Stimulated activated CD4-positive, alpha-beta T cell treated with anti-CD3 and anti-CD28 coated beads, Interleukin-1b, Interleukin-23, amount 100 ng/mL, for 48 hours (primary cell): ENCODE data around the gene GFRA1.

Experiments used
- DNase-seq: peaks from one replicate; pipeline ENCODE4 v3.0.0-alpha.2; 2020

GFRA1 gene

DNA sequence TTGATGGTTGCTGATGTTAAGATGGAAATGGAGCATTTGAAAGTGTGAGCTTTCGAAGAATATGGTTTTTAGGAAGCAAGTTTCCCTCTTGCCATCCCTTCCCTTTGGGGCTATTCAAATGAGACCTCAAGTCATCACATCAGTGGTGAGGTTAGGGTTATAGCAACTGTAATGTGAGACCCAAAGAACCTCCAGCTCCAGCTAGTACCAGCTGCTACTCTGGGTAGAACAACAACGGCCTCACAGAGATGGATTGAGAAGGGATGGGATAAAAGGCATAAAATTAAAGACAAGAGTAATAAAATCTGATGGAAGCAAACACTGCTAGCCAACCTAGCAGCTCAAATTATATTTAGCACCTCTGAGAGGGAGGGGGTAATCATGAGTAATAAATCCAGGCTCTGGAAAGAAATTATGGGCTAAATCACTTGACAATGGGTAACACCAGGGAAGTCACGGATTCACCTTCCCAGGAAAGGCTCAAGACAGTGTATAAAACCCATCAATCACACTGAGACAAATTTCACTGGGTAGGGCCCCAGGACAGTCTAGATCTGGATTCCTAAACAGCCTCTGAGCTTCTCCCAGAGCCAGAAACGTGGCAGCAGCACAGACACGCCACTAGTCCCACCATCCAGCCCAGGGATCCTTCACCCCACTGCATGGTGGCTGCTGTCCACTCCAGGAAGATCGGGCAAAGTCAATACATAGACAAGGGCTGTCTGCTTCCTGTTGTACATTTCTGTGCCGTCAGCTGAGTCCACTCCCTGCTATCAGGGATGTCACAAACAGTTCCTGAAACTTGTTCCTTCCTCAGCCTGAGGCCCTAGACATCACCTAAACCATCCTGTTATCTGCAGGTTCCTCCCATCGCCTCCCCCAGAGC, 151.1 kb downstream of the GFRA1 start:
- DNase-seq = no peak

DNA sequence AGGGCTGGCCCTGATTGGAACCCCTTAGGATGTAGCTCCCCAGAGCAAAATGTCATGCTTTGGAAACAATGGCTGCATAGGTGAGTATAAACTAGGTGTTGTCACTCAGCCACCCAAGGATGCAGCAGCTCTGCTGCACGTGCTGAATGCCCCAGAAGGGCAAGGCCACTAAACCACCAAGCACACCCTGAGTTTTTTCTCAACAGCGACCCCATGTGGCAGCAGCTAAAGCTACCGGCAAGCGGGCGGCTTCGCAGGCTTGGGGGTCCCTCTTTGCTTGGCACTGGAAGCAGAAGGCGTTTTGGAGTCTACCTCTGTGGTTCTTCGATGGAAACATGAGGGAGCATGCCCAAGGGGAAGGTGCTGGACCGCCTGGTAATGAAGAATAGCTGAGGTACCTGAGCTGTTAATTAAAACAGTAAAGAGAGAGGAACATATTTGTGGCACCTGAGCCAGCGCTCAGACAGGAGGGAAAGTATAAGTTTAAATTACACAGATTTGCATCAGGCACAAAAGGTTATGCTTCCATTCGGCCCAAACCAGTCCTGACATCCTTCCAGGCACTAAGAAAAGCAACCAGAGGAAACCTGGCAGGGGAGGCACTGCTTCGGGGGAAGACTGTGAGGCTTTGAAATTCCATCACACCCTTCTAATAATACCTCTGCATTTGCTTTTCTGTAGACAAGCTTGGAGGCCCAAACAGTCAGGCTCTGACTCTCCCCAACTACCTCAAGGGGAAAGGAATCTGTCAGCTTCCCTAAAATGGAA, 152.1 kb downstream of the GFRA1 start:
- peak; percentile 3 for DNase-seq

DNA sequence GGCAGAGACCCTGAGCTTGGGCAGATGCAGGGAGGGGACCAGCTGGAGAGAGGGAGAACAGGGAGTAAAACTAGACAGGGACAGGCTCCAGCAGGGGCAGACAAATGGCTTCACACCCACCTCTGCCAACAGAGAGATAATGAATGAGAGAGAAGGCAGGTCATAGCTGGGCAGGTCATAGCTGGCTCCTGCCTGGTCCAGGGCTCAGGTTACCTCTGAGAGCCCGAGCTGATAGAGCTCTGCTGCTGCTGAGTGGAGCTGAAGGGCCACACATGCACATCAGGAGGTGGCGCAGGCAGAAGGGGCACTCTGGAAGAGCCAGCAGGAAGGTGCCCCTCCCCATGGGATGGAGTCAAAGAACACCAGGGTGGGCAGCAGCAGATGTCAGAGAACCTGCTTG, 154.2 kb downstream of the GFRA1 start:
- no peak for DNase-seq

DNA sequence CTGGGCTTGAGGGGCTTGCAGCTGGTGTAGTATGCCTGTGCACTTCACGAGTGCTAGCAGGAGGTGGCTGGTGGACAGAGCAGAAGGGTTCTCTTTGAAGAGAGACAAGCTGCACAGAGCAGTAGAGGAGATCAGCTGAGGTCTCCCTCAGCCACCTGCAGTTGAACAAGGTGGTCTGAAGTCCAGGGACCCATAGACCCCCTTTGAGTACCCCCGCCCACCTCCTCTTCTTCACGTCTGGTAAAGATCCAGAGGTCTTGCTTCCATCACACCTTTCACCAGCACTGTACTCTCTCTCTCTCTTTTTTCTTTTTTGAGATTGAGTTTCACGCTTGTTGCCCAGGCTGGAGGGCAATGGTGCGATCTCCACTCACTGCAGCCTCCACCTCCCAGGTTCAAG, 157.2 kb downstream of the GFRA1 start:
- no peak for DNase-seq

DNA sequence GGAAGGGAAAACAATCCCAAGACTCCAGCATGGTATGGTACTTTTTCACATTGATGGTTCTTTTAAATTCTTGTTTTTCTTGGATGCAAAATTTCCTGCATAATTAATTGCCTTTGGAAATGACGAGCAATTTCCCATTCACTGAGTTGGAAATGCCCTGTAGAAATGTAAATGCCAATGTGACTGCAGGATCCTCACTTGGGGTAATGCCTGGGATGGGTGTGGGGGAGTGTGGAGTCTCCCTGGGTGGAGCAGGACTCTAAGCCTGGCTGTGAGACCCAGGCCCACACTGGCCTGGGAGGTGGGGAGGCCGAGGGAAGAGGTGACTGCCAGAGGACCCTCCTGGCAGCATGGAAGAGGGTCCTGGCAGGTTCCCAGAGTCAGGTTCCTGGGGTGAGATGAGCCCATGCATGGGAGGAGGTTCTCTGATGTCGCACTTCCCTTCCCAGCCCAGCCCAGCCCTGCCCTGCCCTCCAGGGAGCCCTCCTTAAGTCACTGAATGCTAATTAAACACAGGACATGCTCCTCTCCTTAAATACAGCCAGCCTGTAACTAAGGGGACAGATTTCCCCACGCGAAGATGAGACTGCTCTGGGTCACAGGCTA, 157.9 kb downstream of the GFRA1 start:
- DNase-seq = no peak

DNA sequence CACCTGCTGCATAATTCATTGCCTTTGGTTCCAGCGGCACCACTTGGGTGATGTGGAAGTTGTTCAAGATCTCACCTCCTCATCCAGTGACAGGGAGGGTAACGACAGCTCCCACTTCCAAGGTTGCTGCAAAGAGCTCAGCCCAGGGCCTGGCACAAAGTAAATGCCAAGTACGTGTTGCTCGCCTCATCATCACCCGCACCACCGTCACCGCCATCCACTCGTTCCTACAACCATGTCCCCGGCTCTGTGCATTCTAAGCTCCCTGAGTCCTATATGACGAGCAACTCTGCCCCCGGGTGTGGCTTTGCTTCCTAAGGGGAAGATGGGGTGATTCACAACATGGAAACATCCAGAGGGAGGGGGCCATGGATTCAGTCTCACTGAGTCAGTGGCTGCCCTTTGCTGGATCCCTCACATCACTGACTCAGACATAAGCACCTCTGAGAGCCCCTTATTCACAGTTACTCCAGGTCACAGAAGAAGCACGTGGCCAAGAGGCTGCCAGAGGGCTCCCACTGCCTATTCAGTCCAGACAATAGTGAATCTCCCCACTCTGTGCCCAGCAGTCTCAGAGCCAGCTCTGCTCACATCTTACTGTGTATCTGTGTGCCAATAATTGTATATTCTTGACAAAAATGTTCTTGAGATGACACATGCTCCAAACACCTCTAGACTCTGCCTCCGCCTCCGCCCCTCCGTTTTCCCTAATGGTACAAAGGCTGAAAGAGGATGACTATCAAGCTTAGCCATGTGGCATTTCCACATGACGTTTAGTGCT, 159.1 kb downstream of the GFRA1 start:
- DNase-seq = no peak

DNA sequence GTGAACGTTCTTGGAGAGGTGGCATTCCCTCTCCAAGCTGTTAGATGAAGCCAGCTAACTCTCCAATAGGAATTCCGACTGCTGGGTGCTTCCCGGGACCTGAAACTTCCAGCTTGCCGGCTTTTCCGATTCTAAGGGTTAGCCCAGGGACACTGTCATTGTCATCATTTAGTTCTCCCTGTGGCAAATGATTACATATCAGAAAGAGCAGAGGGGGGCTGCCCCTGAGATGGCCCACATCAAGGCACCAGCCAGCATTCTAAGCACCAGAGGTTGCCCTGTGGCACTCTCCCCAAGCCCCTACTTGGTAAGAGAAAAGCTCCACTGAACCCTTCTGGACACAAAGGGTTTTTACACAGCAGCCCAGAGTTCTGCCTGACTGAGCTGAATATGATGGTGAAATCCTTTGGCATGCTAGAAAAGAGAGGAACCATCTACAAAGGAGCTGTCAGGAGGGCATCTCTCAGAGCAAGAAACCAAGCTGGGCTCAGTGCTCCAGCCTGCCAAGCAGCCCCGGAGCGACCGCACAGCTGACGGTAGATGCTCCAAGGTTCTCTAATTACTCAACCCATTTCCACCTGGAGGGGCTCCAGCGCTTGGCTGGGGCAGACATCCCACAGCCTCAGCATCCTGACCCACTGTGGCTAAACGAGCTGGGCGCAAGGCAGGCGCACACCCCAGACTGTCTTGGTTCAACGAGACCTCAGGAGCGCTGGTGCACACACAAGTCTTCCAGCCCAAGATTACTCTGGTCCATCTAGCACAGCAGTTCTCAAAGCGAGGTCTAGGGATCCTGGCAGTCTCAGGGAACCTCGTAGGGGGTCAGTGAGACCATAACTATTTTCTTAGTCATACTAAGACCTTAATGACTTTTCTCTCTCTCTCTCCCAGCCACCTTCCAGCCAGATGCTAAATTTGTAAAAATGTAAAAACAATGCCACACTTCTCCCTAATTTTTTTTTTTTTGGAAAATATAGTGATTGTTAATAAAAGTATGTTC, 160.5 kb downstream of the GFRA1 start:
- DNase-seq = no peak

DNA sequence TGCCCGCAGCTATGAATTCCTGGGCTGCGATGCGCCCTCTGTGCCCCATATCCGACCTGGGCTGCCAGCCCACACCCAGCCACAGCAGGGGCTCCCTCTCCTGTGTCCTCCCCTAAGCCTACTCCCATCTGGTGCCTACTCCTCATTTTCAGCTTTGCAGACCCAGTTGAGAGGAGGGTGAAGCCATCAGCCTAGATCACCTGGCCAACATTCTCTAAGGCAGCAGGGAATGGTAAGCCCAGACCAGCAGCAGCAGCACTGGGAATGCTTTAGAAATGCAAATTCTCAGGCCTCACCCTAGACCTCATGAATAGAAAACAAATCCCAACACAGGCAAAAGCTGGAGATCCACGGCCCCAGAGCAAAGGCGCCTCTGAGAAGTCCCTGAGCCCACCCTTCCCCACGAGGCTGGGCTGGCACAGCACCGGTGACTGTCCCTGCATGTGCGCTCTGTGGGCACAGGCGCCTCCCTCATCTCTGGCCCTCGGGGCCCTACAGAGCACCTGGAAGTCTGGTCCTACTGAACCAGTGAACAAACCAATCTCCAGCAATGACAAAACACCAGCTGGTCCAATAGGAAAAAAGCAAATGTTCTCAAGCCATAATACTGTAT, 161.4 kb downstream of the GFRA1 start:
- DNase-seq = no peak

DNA sequence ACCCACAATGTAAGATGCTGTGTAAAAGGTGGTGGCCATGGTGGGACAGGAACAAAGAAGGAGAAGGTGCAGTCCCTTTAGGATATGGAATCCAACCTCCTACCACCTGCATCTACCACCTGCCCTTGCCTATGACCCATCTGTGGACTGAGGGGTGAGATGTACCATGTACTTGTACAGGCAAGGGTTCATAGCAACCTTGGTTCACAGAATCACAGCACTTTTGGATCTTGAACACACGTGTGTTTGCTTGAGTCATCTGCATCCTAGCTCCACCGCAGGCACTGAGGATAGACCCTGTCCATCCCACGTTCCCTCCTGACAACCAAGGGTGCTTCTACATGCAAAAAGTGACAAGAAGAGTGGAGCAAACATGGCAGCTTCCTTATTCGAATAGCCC, 162.3 kb downstream of the GFRA1 start:
- DNase-seq = no peak

DNA sequence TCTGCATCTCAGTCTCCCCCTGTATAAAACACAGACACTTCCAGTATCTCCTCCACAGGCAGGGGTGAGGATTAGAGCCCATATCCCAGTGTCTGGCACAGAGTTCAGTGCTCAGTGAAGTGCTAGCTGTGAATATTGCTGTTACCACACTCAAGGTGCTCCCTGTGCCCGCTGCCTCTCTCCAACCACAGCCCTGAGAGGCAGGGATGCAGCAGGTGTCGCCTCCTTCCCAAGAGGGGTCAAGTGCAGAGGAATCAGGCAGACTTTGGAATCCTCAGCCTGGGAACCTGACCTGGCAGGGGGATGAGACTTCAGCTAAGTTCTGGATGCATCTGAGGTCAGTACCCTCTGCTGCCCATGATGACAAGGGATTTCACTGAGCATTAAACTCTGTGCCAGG, 163.1 kb downstream of the GFRA1 start:
- no peak for DNase-seq

DNA sequence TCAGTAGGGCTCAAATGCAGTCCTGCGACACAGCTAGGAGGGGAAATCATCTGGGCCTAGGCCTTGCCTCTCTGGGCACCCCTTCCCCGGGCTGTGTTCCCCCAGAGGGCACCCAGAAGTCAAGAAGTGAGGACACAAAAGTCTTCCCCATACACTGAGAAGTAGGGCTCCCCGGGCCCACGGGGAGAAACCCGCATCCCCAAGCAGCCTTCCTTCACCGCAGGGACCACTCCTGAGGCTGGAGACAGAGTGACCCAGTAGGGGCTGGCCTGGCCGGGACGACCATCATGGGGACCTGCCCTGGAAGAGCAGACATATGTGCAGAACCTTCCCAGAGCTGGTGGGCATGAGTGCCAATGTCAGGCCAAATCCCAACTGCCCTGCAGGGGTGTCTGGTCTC, 163.5 kb downstream of the GFRA1 start:
- DNase-seq = no peak

DNA sequence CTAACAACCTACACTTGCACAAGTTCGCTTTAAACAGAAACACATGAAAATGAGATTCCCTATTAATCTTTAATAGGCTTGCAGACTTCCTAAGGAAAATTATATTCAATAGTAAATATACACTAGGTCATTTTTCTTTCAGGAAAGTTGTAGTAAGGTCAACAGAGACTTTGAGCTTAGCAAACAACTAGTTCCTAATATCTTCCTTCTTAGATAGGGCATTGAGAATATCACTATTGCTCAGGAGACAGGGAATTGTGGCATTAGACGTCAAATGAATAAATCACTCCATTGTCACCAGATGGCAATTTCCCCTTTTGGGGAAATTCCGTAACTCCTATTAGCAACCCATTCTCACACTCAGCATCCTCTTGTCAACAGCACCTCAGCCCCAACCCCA, 164.9 kb downstream of the GFRA1 start:
- DNase-seq = no peak

DNA sequence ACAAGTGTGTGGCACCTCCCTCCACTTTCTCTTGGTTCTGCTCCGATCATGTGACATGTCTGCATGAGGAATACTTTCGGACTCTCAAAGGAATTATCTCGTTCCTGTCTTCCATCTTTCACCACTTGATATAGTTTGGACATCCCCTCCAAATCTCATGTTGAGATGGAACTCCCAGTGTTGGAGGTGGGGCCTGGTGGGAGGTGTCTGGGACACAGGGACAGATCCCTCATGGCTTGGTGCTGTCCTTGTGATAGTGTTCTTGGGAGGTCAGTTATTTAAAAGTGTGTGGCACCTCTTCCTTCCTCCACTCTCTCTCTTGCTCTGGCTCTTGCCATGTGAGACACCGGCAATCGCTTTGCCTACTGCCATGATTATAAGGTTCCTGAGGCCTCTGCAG, 166.4 kb downstream of the GFRA1 start:
- DNase-seq = no peak

DNA sequence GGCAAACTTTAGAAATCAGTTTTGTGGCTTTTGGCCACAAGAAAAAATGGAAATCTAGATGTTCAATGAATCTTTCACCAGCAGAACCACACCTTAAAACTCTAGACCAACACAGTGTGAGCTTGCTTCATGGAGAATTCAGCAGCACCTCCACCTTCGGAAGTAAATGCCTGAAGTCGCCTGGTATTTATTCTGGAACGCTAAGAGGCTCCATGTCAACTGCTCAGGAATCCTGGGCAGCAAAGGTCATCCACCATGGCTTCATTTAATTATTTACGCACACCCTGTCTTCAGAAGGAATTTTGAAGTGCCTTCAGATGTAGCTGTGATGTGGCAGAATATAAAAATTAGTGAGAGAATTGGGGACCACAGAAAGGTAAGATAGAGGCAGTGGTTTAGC, 167.7 kb downstream of the GFRA1 start:
- no peak for DNase-seq

DNA sequence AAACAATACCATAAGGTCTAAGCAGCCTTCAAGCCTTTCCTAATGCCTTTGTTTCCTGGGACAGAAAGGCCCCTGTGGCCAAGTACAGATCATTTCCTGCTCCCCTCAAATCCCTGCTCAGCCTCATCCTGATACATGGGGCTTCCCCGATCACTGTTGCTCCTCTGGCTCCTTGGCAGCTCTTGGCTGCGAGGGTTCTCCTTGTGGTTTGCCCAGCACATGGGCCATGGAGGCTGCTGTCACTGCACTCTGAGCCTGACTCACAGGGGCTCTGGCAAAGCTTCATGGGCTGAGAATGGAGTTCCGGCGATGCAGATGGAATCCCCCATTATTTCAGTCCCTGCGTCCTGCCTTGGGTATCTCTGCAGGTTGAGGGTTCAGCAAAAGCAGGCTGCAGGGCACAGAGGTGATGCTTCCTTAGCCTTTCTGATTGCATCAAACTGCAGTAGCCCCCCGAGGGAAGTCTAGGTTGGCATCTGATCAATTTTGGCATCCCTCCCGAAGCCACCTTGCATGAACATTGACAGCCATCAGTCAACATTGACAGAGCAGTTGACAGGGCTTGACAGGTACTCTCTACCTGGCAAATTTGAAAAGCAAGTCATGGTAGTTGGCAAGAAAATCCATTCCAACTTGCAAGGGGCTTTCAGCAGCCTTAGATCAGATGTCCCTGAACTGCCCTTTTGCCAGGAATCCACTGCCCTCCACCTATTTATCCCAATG, 168.6 kb downstream of the GFRA1 start:
- DNase-seq = no peak

DNA sequence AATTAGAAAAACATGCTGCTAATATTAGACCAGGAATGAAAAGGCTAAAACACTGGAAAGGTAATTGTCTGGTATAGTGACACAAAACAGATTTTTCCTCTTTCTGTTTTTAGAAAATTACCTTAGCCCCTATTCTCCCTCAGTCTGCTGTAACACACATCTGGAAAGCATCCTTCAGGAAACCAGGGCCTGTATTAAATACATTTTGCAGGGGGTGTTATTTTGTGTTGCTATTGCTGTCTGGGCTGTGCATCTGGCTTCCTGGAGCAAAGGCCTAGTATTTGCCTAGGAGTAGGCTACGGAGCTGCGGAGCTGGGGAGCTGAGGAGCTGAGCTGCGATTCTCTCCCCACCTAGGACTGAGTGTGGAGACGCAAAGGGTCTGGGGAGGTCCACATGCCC, 169.3 kb downstream of the GFRA1 start:
- no peak for DNase-seq

DNA sequence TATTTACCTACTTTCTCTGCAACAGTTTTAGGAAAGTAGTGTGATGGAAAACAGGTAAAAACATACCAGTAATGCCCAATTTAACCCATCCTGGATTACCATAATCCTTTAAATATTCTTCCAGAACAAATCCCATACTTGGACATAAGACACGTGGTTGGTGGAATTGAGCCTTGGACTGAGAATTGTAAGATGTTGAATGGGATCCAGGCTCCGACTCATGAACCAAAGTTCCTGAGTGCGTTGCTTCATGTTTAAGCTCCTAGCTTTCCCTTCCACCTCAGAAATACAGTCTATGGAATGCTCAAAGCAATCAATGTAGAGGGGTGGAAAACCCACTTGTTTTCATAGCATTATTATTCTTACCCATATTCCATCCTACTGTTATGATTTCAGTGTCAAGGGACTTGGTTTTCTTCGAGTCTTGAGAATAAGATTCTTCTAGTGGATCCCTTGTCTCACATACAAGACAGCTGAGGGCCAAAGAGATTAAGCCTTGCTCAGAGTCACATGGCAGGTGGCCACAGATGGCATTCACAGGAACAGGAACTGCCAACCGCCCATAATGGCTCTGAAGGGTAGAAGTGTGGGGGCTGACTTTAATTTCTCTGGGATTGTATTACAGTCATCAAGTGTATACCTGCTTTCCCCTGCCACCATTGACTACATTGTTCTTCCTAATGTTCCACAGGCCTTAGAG, 171.2 kb downstream of the GFRA1 start:
- DNase-seq = no peak

DNA sequence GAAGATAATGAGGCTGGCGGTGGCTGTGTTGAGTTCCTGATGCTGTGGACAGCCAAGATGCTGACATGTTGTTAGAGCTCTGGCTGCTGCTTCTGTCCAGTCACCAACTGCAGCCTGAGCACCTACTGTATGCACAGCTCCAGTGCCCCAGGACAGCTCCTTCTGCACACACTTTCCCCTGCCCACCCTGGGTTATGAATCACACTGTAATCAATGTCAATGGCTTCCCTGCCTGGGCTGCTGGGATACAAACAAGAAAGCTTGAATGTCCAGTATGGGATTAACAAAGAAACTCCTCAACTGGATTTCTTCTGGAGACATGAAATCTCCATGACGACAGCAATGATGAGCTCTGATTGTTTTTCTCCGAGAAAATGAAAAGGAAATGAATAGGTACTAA, 172.0 kb downstream of the GFRA1 start:
- DNase-seq = no peak

DNA sequence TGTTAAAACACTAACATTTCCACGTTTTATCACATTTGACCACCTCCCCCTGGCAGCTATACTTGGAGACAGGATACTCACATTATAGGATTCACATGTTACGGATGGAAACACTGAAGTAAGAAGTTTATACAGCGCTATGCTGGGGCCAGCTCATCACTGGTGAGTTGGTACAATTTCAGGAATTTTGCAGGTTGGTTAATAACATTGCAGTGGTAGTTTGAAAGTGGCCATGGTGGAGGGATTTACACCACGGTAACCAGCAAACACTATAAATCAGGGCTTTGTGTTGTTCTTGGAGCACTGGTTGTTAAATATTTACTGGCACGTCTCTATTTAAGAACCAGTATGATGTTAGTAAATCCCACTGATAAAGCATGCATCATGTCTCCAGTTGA, 174.0 kb downstream of the GFRA1 start:
- no peak for DNase-seq

DNA sequence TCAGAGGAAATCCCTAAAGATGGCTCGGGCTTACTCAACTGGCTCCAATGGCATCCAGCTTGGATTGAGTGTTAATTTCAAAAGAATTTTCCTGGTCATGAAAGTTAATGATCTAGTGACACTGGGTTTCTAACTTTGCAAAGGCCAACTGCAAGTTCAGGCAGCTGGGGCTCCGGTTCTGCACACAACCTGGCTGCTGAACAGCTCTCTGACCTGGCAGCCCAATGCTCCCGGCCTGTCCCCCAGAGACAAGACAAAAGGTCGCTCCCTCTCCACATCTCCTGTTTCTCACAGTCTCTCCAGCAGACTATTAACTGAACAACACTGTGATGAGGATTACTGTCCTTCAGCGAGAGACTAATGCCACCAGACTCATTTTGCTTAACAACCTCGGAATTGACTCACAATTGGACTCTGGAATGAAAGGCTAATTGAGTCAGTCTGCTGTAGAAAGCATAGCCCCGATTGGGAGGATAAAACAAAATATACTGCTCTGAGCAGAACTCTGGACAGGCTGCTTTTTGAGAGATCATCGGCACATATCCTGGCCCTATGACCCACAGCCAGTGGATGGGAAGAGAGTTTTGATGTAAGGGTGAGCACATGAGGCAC, 174.5 kb downstream of the GFRA1 start:
- no peak for DNase-seq
